Caco-2 (cell line): ENCODE measurements around the gene PLEKHD1. TPM values are rescaled to one million over a fixed set of nuclear protein-coding genes. Genes with fewer than 3 reads are reported as not detected.

Experiments
- BruUV-seq: library from RNA; stranded (reverse); fragments of 400-500 nt; replicated peaks from 2 replicates; lab custom pipeline; 2021; lab: Mats Ljungman, UMichigan
- CTCF ChIA-PET: fragments of 300-600 bp; sonication (Branson Sonifier 250); formaldehyde crosslinking; loops from one replicate; lab custom pipeline; 2022; ENCODE audit warnings: antibody characterized with exemption; lab: Charles Lee
- POLR2A ChIA-PET: fragments of 300-600 bp; sonication (Branson Sonifier 250); formaldehyde crosslinking; loops from one replicate; lab custom pipeline; 2022; ENCODE audit warnings: antibody characterized with exemption; lab: Charles Lee
- DNase-seq, 2 experiments: peaks; one replicate each; pipeline versions ENCODE4 v3.0.0 to v3.0.0-alpha.2; 2020 to 2022
- H3K27me3 ChIP-seq: replicated peaks from 2 replicates; pipeline ENCODE4 v1.6.0; 2011; ENCODE audit warnings: low read length; ENCODE audit not compliant: control insufficient read depth, insufficient read depth
- H3K36me3 ChIP-seq: 2 replicates; pipeline ENCODE4 v1.5.1; 2011; ENCODE audit warnings: low read length; ENCODE audit not compliant: control insufficient read depth, insufficient read depth
- H3K4me1 ChIP-seq: fragments of 250-450 bp; sonication (Bioruptor Pico); 2 replicates; pipeline ENCODE4 v1.5.1; 2020; ENCODE audit warnings: mild to moderate bottlenecking
- H3K4me3 ChIP-seq: 2 replicates; pipeline ENCODE4 v1.5.1; 2011; ENCODE audit warnings: low read depth, mild to moderate bottlenecking, control low read depth, low read length
- H3K9me3 ChIP-seq: fragments of 250-450 bp; sonication (Bioruptor Pico); 2 replicates; pipeline ENCODE4 v1.5.1; 2020; ENCODE audit warnings: mild to moderate bottlenecking, moderate library complexity
- H3K27ac Mint-ChIP-seq: one replicate; pipeline ENCODE4 v1.8.0; 2022; ENCODE audit warnings: mixed read lengths; ENCODE audit not compliant: unreplicated experiment
- H3K27me3 Mint-ChIP-seq: one replicate; pipeline ENCODE4 v1.8.0; 2022; ENCODE audit warnings: mixed read lengths; ENCODE audit not compliant: insufficient read depth, unreplicated experiment
- H3K36me3 Mint-ChIP-seq: one replicate; pipeline ENCODE4 v1.8.0; 2022; ENCODE audit warnings: mild to moderate bottlenecking, mixed read lengths; ENCODE audit not compliant: insufficient read depth, unreplicated experiment
- H3K4me1 Mint-ChIP-seq: one replicate; pipeline ENCODE4 v1.8.0; 2022; ENCODE audit warnings: low read depth, mixed read lengths; ENCODE audit not compliant: unreplicated experiment
- H3K4me3 Mint-ChIP-seq: one replicate; pipeline ENCODE4 v1.8.0; 2022; ENCODE audit warnings: mild to moderate bottlenecking, moderate library complexity, mixed read lengths; ENCODE audit not compliant: unreplicated experiment
- H3K9me3 Mint-ChIP-seq: one replicate; pipeline ENCODE4 v1.8.0; 2022; ENCODE audit warnings: mixed read lengths; ENCODE audit not compliant: unreplicated experiment
- CTCF ChIP-seq, 2 experiments: fragments of 200-600 bp in 1 of 2; IDR thresholded peaks; 1 replicate in 1 of 2; 2 replicates in 1 of 2; pipeline versions ENCODE4 v1.5.1 to v1.8.0; 2011 to 2022; ENCODE audit warnings: antibody characterized with exemption in 1 of 2, control low read depth in 1 of 2, inconsistent platforms in 1 of 2, low read depth in 1 of 2, low read length in 1 of 2, mild to moderate bottlenecking in 1 of 2, moderate library complexity in 1 of 2; ENCODE audit not compliant: insufficient read depth in 1 of 2, severe bottlenecking in 1 of 2, unreplicated experiment in 1 of 2
- intact Hi-C: fragments of 100-400 bp; cut with micrococcal nuclease; formaldehyde crosslinking; loops from one replicate; pipeline ENCODE4 v1.10.0; 2022; ENCODE audit not compliant: unreplicated experiment
- total RNA-seq: library from RNA; stranded (reverse); gene quantifications from 2 replicates; pipeline ENCODE4 v1.2.3, GENCODE V29; 2022

Gene PLEKHD1
- total RNA-seq, 1 experiment from 2014 or later: 0.50 TPM

- Mint-ChIP-seq H3K4me1 (peaks cover 20% of the 10 kb centered on the region), H3K4me3 (peak overlapping the region; percentile 60), H3K27me3 (peaks cover 9% of the 10 kb centered on the region), H3K27ac (no peak overlapping the region), H3K36me3 (peaks cover 4% of the 10 kb centered on the region), H3K9me3 (no peaks in the 10 kb centered on the region)
- DNase-seq: peak; percentile 65 to 69
- Histone ChIP-seq H3K27me3 (no peaks in the 10 kb centered on the region; the same call in 1 of the 2 replicates), H3K4me3 (no peak overlapping the region), H3K36me3 (no peaks in the 10 kb centered on the region), H3K9me3 (no peaks in the 10 kb centered on the region), H3K4me1 (peaks cover 46% of the 10 kb centered on the region)
- intact Hi-C loops: loop anchor here (5.0 kb wide), 1 partner anchor 328 kb away; no protein-coding TSS in a partner anchor
- ChIA-PET CTCF (interaction anchor here (3.4 kb wide), 1 partner anchor 34 kb away, joined by 26 read pairs; no protein-coding TSS in a partner anchor), POLR2A (no interaction called here)
- TF ChIP-seq CTCF (IDR thresholded peaks at IDR 0.05; ENCODE audit: insufficient read depth in 1 of 2, low read depth in 1 of 2, low read length in 1 of 2, severe bottlenecking in 1 of 2, unreplicated experiment in 1 of 2): no peak
- no TSS peak for BruUV-seq
Measured at GRCh38 chr14:69569859-69570258, 85.3 kb downstream of the PLEKHD1 start.

GRCh38 chr14:69570836-69571330 lies 86.4 kb downstream of the PLEKHD1 start:
- H3K9me3 Mint-ChIP-seq: no peaks in the 10 kb centered on the region
- peaks cover 21% of the 10 kb centered on the region for H3K4me1 Mint-ChIP-seq
- H3K4me1 ChIP-seq: peaks cover 46% of the 10 kb centered on the region
- no peaks in the 10 kb centered on the region; the same call in 1 of the 2 replicates for H3K27me3 ChIP-seq
- no TSS peak for BruUV-seq
- no peak overlapping the region for H3K27ac Mint-ChIP-seq
- H3K9me3 ChIP-seq: no peaks in the 10 kb centered on the region
- POLR2A ChIA-PET: no interaction called here
- no peak for TF ChIP-seq CTCF (IDR thresholded peaks at IDR 0.05; ENCODE audit: insufficient read depth in 1 of 2, low read depth in 1 of 2, low read length in 1 of 2, severe bottlenecking in 1 of 2, unreplicated experiment in 1 of 2)
- peaks cover 6% of the 10 kb centered on the region for H3K27me3 Mint-ChIP-seq
- CTCF ChIA-PET: interaction anchor here (1.0 to 3.4 kb wide), 3 partner anchors 18 to 35 kb away, joined by 3 to 26 read pairs (median 8); no protein-coding TSS in a partner anchor
- H3K36me3 Mint-ChIP-seq: peaks cover 4% of the 10 kb centered on the region
- intact Hi-C loops: loop anchor here (5.0 kb wide), 1 partner anchor 329 kb away; no protein-coding TSS in a partner anchor
- peak overlapping the region; percentile 60 for H3K4me3 Mint-ChIP-seq
- no peak overlapping the region for H3K4me3 ChIP-seq
- no peak for DNase-seq
- H3K36me3 ChIP-seq: no peaks in the 10 kb centered on the region

GRCh38 chr14:69571449-69572029 lies 87.0 kb downstream of the PLEKHD1 start:
- H3K4me3 Mint-ChIP-seq: peak overlapping the region; percentile 74
- H3K36me3 Mint-ChIP-seq: peaks cover 4% of the 10 kb centered on the region
- intact Hi-C loops: loop anchor here (5.0 kb wide), 1 partner anchor 329 kb away; no protein-coding TSS in a partner anchor
- peaks cover 6% of the 10 kb centered on the region for H3K27me3 Mint-ChIP-seq
- peaks cover 46% of the 10 kb centered on the region for H3K4me1 ChIP-seq
- no peak for TF ChIP-seq CTCF (IDR thresholded peaks at IDR 0.05; ENCODE audit: insufficient read depth in 1 of 2, low read depth in 1 of 2, low read length in 1 of 2, severe bottlenecking in 1 of 2, unreplicated experiment in 1 of 2)
- peak overlapping the region; percentile 51 for H3K4me3 ChIP-seq
- CTCF ChIA-PET: interaction anchor here (0.8 to 3.4 kb wide), 7 partner anchors 18 to 310 kb away, joined by 3 to 26 read pairs (median 4); no protein-coding TSS in a partner anchor
- no peaks in the 10 kb centered on the region for H3K9me3 ChIP-seq
- no peaks in the 10 kb centered on the region; the same call in 1 of the 2 replicates for H3K27me3 ChIP-seq
- BruUV-seq: no TSS peak
- H3K27ac Mint-ChIP-seq: no peak overlapping the region
- H3K36me3 ChIP-seq: no peaks in the 10 kb centered on the region
- POLR2A ChIA-PET: no interaction called here
- no peak for DNase-seq
- H3K9me3 Mint-ChIP-seq: no peaks in the 10 kb centered on the region
- H3K4me1 Mint-ChIP-seq: peaks cover 26% of the 10 kb centered on the region
